Right lobe of liver (tissue), 6 donors: ENCODE results near the gene RPEL1. TPM values are rescaled to one million over a fixed set of nuclear protein-coding genes. Genes with fewer than 3 reads are reported as not detected.
"Not testable (repeated sequence)": the region's sequence is repeated elsewhere in the genome, so short reads cannot be mapped to it uniquely, and the experiment has no call there.

Experiments used
- ATAC-seq, 4 donors: fragments of 200-7000 bp; cut with Tn5 transposase; one replicate each; pipeline ENCODE4 v1.9.1; 2020; ENCODE audit warnings: mild to moderate bottlenecking in 4 of 4, moderate library complexity in 4 of 4
- DNase-seq, 3 donors: peaks; one replicate each; pipeline ENCODE4 v3.0.0-alpha.2; 2020
- H3K27ac ChIP-seq, 3 donors: fragments of 200-600 bp; one replicate each; pipeline ENCODE4 v1.8.0; 2022
- H3K27me3 ChIP-seq, 2 donors: fragments of 200-600 bp; one replicate each; pipeline ENCODE4 v1.8.0; 2022
- H3K36me3 ChIP-seq, 4 donors: fragments of 200-600 bp; sonication (generic) in 1 of 4; one replicate each; pipeline versions ENCODE4 v1.5.1 to v1.8.0; 2017 to 2022; ENCODE audit warnings: control low read depth in 1 of 4
- H3K4me1 ChIP-seq, 4 donors: fragments of 200-600 bp; sonication (generic) in 1 of 4; one replicate each; pipeline versions ENCODE4 v1.5.1 to v1.8.0; 2017 to 2022; ENCODE audit warnings: control low read depth in 1 of 4
- H3K4me3 ChIP-seq, 3 donors: fragments of 200-600 bp; one replicate each; pipeline ENCODE4 v1.8.0; 2022
- H3K9me3 ChIP-seq, 4 donors: fragments of 200-600 bp; sonication (generic) in 1 of 4; one replicate each; pipeline versions ENCODE4 v1.5.1 to v1.8.0; 2017 to 2022; ENCODE audit warnings: control low read depth in 1 of 4
- CTCF ChIP-seq, 4 donors: fragments of 200-600 bp in 3 of 4; fragments of 450-650 bp in 1 of 4; IDR thresholded peaks; one replicate each; pipeline versions ENCODE4 v1.5.1 to v1.8.0; 2016 to 2022; ENCODE audit warnings: antibody characterized with exemption in 4 of 4, mild to moderate bottlenecking in 2 of 4
- POLR2A ChIP-seq: fragments of 450-650 bp; IDR thresholded peaks from one replicate; pipeline ENCODE4 v1.6.1; 2017; ENCODE audit warnings: antibody characterized with exemption, mild to moderate bottlenecking
- WGBS: methylation state at CpG from one replicate; pipeline ENCODE4 v1.1.6; 2018; ENCODE audit warnings: low coverage, low lambda C conversion rate; ENCODE audit not compliant: insufficient coverage; ENCODE audit errors: missing lambda C conversion rate; 5-methylcytosine and 5-hydroxymethylcytosine counted together
- intact Hi-C, 2 donors: fragments of 100-400 bp; cut with DNase I; formaldehyde crosslinking; loops; one replicate each; pipeline versions ENCODE4 v1.11.2 to v1.14.1; 2022
- total RNA-seq, 6 experiments: library from RNA; depleted of rRNA in 2 of 6; stranded (reverse); fragments of >200 nt in 2 of 6; fragmentation: NEBNext Ultra II Directional in 3 of 6; extraction: Animal tissue kit (Norgen Biotek cat#: 25700) in 3 of 6; gene quantifications; one replicate each; pipeline versions ENCODE4 v1.1.0 to v1.2.4, GENCODE V29; 2016 to 2023
- donor health status: DM: no; HTN: yes; CAD: no.
- donor health status: DM: no; HTN: no; CAD: no.
- donor health status: DM: no; HTN: no; CAD: no.
- donor health status: DM: no; HTN: yes; CAD: no.
- donor health status: DM: no; HTN: yes; CAD: no.

RPEL1 gene
- total RNA-seq, 6 experiments from 2014 or later, result not detected

GRCh38 chr10:103199488-103199887 lies 46.2 kb upstream of the RPEL1 start:
- no peak overlapping the region for H3K4me3 ChIP-seq
- TF ChIP-seq CTCF (IDR thresholded peaks at IDR 0.05), result no peak
- TF ChIP-seq POLR2A, result no peak
- intact Hi-C loops, result no loop called here
- DNase-seq (no peak), ATAC-seq (peak in 1 of 4 donors; percentile 6)
- peaks cover 0 to 13% (median 2%) of the 10 kb centered on the region in 4 donors for H3K4me1 ChIP-seq
- no peak overlapping the region for H3K27ac ChIP-seq
- H3K36me3 ChIP-seq, result no peaks in the 10 kb centered on the region
- 76% methylated on average over 1 of the region's 1 CpG for WGBS
- no peaks in the 10 kb centered on the region for H3K27me3 ChIP-seq
- no peaks in the 10 kb centered on the region for H3K9me3 ChIP-seq

GRCh38 chr10:103202319-103202718 lies 43.4 kb upstream of the RPEL1 start:
- H3K4me3 ChIP-seq, result no peak overlapping the region
- intact Hi-C loops, result no loop called here
- 58% methylated on average over 7 of the region's 7 CpGs for WGBS
- DNase-seq (no peak), ATAC-seq (peak in 1 of 4 donors; percentile 19)
- H3K9me3 ChIP-seq, result no peaks in the 10 kb centered on the region
- TF ChIP-seq POLR2A (no peak), CTCF (IDR thresholded peaks at IDR 0.05) (no peak)
- H3K4me1 ChIP-seq, result peaks cover 0 to 10% (median 2%) of the 10 kb centered on the region in 4 donors
- H3K27me3 ChIP-seq, result no peaks in the 10 kb centered on the region
- no peaks in the 10 kb centered on the region for H3K36me3 ChIP-seq
- H3K27ac ChIP-seq, result no peak overlapping the region

GRCh38 chr10:103203466-103203865 lies 42.2 kb upstream of the RPEL1 start:
- H3K27me3 ChIP-seq, result no peaks in the 10 kb centered on the region
- no CpG with 5 or more reads among the region's 3 CpGs for WGBS
- intact Hi-C loops, result no loop called here
- DNase-seq, result no peak
- no peak overlapping the region for H3K4me3 ChIP-seq
- no peaks in the 10 kb centered on the region for H3K36me3 ChIP-seq
- TF ChIP-seq POLR2A (no peak), CTCF (IDR thresholded peaks at IDR 0.05) (no peak)
- no peaks in the 10 kb centered on the region for H3K9me3 ChIP-seq
- no peak overlapping the region for H3K27ac ChIP-seq
- peaks cover 0 to 8% (median 0%) of the 10 kb centered on the region in 4 donors for H3K4me1 ChIP-seq
- no peak for ATAC-seq

- peak; percentile 87 to 97 (median 93) for ATAC-seq
- TF ChIP-seq POLR2A (no peak), CTCF (IDR thresholded peaks at IDR 0.05) (no peak)
- no peak overlapping the region for H3K27ac ChIP-seq
- no peaks in the 10 kb centered on the region for H3K9me3 ChIP-seq
- no peak overlapping the region for H3K4me3 ChIP-seq
- peaks cover 0 to 8% (median 0%) of the 10 kb centered on the region in 4 donors for H3K4me1 ChIP-seq
- no peaks in the 10 kb centered on the region for H3K36me3 ChIP-seq
- peak in 1 of 3 donors; percentile 58 for DNase-seq
- no peaks in the 10 kb centered on the region for H3K27me3 ChIP-seq
- intact Hi-C loops, result no loop called here
- 29% methylated on average over 5 of the region's 8 CpGs for WGBS
Observed at GRCh38 chr10:103204353-103205255, 41.1 kb upstream of the RPEL1 start.

GRCh38 chr10:103205401-103205800 lies 40.3 kb upstream of the RPEL1 start:
- H3K36me3 ChIP-seq, ATAC-seq, intact Hi-C loops, DNase-seq, H3K4me3 ChIP-seq, H3K27ac ChIP-seq, H3K9me3 ChIP-seq, H3K27me3 ChIP-seq, H3K4me1 ChIP-seq: not testable (repeated sequence)
- 64% methylated on average over 4 of the region's 4 CpGs for WGBS

GRCh38 chr10:103206715-103207114 lies 39.0 kb upstream of the RPEL1 start:
- H3K4me3 ChIP-seq, H3K27me3 ChIP-seq, H3K27ac ChIP-seq, ATAC-seq, intact Hi-C loops, H3K9me3 ChIP-seq, H3K4me1 ChIP-seq, H3K36me3 ChIP-seq, DNase-seq: not testable (repeated sequence)
- WGBS, result 79% methylated on average over 3 of the region's 3 CpGs
